ENCODE results near the gene MYO1B. TPM values are rescaled to one million over a fixed set of nuclear protein-coding genes. Genes with fewer than 3 reads are reported as not detected.

The MYO1B gene
- total RNA-seq, 6 donors from 2014 or later: 112 to 311 (median 137) TPM

GRCh38 chr2:191209340-191209739 is 35.9 kb upstream of the MYO1B start:
- Histone ChIP-seq H3K27ac (no peak overlapping the region), H3K4me3 (no peak overlapping the region), H3K4me1 (peaks cover 0 to 5% (median 2%) of the 10 kb centered on the region in 4 donors), H3K27me3 (no peaks in the 10 kb centered on the region), H3K9me3 (peaks cover 0 to 3% (median 0%) of the 10 kb centered on the region in 4 donors), H3K36me3 (no peaks in the 10 kb centered on the region)
- TF ChIP-seq CTCF (IDR thresholded peaks at IDR 0.05): no peak
- TF ChIP-seq POLR2A (IDR thresholded peaks at IDR 0.05): no peak
- TF ChIP-seq EP300 (IDR thresholded peaks at IDR 0.05): no peak
- TF ChIP-seq POLR2AphosphoS5 (IDR thresholded peaks at IDR 0.05): no peak
- no peak for DNase-seq
- no peak for ATAC-seq (ENCODE audit: low FRiP score in 2 of 2)
- 59 to 68% methylated on average over 1 of the region's 1 CpG for WGBS, 2 donors

- Histone ChIP-seq H3K4me3 (no peak overlapping the region), H3K27ac (no peak overlapping the region), H3K27me3 (no peaks in the 10 kb centered on the region), H3K9me3 (peaks cover 0 to 3% (median 0%) of the 10 kb centered on the region in 4 donors), H3K4me1 (peaks cover 0 to 8% (median 2%) of the 10 kb centered on the region in 4 donors), H3K36me3 (no peaks in the 10 kb centered on the region)
- no peak for TF ChIP-seq POLR2A (IDR thresholded peaks at IDR 0.05)
- DNase-seq: no peak
- ATAC-seq (ENCODE audit: low FRiP score in 2 of 2): no peak
Measured at GRCh38 chr2:191212119-191212518, 33.1 kb upstream of the MYO1B start.

DNA sequence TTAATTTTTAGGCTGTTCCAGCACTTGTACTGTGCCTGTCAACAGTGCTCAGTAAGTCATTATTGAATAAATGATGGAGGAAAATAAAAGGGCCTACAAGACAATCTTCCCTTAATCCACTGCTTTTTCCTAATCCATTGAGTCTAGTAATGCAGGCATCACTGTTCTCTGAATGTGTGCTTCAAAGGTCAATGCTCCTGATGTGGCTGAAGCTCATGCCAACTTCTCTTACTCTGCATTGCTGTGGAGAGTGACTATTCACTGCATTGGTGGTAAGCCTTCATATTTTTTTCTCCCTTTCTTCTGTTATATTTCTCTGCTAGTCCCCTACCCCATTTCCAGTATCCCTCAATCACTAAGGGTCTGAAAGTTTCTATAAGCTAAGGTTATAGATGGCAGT is 31.9 kb upstream of the MYO1B start:
- Histone ChIP-seq H3K27ac (no peak overlapping the region), H3K36me3 (no peaks in the 10 kb centered on the region), H3K4me3 (no peak overlapping the region), H3K27me3 (no peaks in the 10 kb centered on the region), H3K9me3 (peaks cover 0 to 3% (median 0%) of the 10 kb centered on the region in 4 donors), H3K4me1 (peaks cover 4 to 16% (median 6%) of the 10 kb centered on the region in 4 donors)
- DNase-seq (no peak), ATAC-seq (ENCODE audit: low FRiP score in 2 of 2) (no peak)
- no peak for TF ChIP-seq EP300 (IDR thresholded peaks at IDR 0.05)
- no peak for TF ChIP-seq CTCF (IDR thresholded peaks at IDR 0.05)
- TF ChIP-seq POLR2AphosphoS5 (IDR thresholded peaks at IDR 0.05): no peak
- TF ChIP-seq POLR2A (IDR thresholded peaks at IDR 0.05): no peak

DNA sequence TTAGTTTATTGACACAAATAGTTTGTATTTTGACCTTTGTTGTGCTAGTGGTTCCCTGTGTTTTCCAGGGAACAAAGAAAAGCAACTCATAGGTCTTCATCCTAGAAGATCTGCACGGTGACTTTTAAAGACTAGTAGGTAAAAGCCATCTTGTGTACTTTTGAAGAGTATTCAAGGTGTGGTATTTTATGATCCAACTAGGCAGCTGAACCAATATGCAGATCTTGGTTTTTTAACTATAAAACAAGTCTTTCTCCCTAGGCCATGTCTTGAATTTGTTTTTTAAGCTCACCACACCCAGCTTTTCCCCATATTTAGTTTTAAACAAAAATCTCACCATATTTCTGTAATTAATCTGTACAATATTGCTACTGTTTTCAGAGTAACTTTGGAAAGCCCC is 30.0 kb upstream of the MYO1B start:
- ATAC-seq (ENCODE audit: low FRiP score in 2 of 2) (no peak), DNase-seq (no peak)
- no peak overlapping the region for H3K4me3 ChIP-seq
- no peaks in the 10 kb centered on the region for H3K36me3 ChIP-seq
- peaks cover 4 to 25% (median 13%) of the 10 kb centered on the region in 4 donors for H3K4me1 ChIP-seq
- H3K27me3 ChIP-seq: no peaks in the 10 kb centered on the region
- WGBS, 2 donors: 64 to 89% methylated on average over 1 of the region's 1 CpG
- TF ChIP-seq CTCF (IDR thresholded peaks at IDR 0.05): no peak
- no peak for TF ChIP-seq EP300 (IDR thresholded peaks at IDR 0.05)
- no peak for TF ChIP-seq POLR2A (IDR thresholded peaks at IDR 0.05)
- no peak for TF ChIP-seq POLR2AphosphoS5 (IDR thresholded peaks at IDR 0.05)
- no peak overlapping the region for H3K27ac ChIP-seq
- peaks cover 0 to 3% (median 0%) of the 10 kb centered on the region in 4 donors for H3K9me3 ChIP-seq

DNA sequence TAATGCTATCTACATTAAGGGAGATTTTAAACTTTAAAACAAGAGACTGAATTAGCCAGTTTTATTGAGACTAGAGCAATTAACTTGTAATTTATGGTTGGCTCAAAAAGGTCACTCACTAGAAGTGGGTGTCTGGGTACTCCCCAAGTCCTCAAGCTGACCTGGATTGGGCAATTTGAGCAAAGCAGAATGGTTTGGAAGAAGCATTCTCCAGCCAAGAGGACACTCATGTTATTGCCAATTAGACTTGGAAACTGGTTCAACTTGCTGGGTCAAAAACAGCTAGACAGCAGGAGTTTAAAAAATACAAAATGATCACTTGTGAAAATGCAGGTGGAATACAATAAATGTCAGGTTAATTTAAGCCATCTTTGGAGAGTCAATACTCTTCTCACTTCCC is 29.5 kb upstream of the MYO1B start:
- H3K9me3 ChIP-seq: peaks cover 0 to 3% (median 0%) of the 10 kb centered on the region in 4 donors
- H3K4me1 ChIP-seq: peaks cover 4 to 25% (median 13%) of the 10 kb centered on the region in 4 donors
- H3K4me3 ChIP-seq: no peak overlapping the region
- peak in 1 of 2 donors; percentile 52 for DNase-seq
- TF ChIP-seq CTCF (IDR thresholded peaks at IDR 0.05) (no peak), POLR2AphosphoS5 (IDR thresholded peaks at IDR 0.05) (peak in 1 of 2 donors; percentile 42), EP300 (IDR thresholded peaks at IDR 0.05) (peak in 1 of 4 donors; percentile 82), POLR2A (IDR thresholded peaks at IDR 0.05) (no peak)
- no peaks in the 10 kb centered on the region for H3K36me3 ChIP-seq
- no peak for ATAC-seq (ENCODE audit: low FRiP score in 2 of 2)
- H3K27ac ChIP-seq: peak overlapping the region in 1 of 4 donors; percentile 9
- no peaks in the 10 kb centered on the region for H3K27me3 ChIP-seq

Data from upper lobe of left lung (tissue), 6 donors.